HG02571 (cell line): ENCODE measurements around the gene GRIK2.
A peak's percentile ranks its signal among the peaks of the same experiment; 100 is the strongest.

ENCODE experiments used
- ATAC-seq: cut with Tn5 transposase; IDR thresholded peaks from one replicate; pipeline ENCODE4 v1.9.1; 2021; ENCODE audit warnings: mild to moderate bottlenecking, moderate library complexity; ENCODE audit not compliant: unreplicated experiment

Gene GRIK2

GRCh38 chr6:101840100-101840499 lies 446.6 kb downstream of the GRIK2 start:
- ATAC-seq = no peak

GRCh38 chr6:101845172-101845571 lies 451.7 kb downstream of the GRIK2 start:
- ATAC-seq = peak; percentile 66

GRCh38 chr6:101845621-101846020 lies 452.1 kb downstream of the GRIK2 start:
- ATAC-seq = peak; percentile 76

GRCh38 chr6:101847690-101848089 lies 454.2 kb downstream of the GRIK2 start:
- no peak for ATAC-seq

- no peak for ATAC-seq
Measured at GRCh38 chr6:101851911-101852310, 458.4 kb downstream of the GRIK2 start.

- ATAC-seq = no peak
Measured at GRCh38 chr6:101853231-101854085, 459.9 kb downstream of the GRIK2 start.

GRCh38 chr6:101876431-101876830 lies 482.9 kb downstream of the GRIK2 start:
- no peak for ATAC-seq

GRCh38 chr6:101878554-101879276 lies 485.2 kb downstream of the GRIK2 start:
- ATAC-seq = no peak

GRCh38 chr6:101879782-101880181 lies 486.3 kb downstream of the GRIK2 start:
- no peak for ATAC-seq

GRCh38 chr6:101883505-101883904 lies 490.0 kb downstream of the GRIK2 start:
- ATAC-seq = no peak

- no peak for ATAC-seq
Measured at GRCh38 chr6:101887532-101887931, 494.0 kb downstream of the GRIK2 start.

- no peak for ATAC-seq
Measured at GRCh38 chr6:101907356-101908217, 514.1 kb downstream of the GRIK2 start.

GRCh38 chr6:101909366-101909765 lies 515.9 kb downstream of the GRIK2 start:
- ATAC-seq = no peak

GRCh38 chr6:101912311-101912710 lies 518.8 kb downstream of the GRIK2 start:
- no peak for ATAC-seq

- no peak for ATAC-seq
Measured at GRCh38 chr6:101918471-101918870, 525.0 kb downstream of the GRIK2 start.

- ATAC-seq = no peak
Measured at GRCh38 chr6:101921829-101922450, 528.4 kb downstream of the GRIK2 start.

GRCh38 chr6:101926149-101926925 lies 532.8 kb downstream of the GRIK2 start:
- ATAC-seq = no peak

GRCh38 chr6:101931766-101932165 lies 538.3 kb downstream of the GRIK2 start:
- no peak for ATAC-seq

GRCh38 chr6:101932704-101933103 lies 539.2 kb downstream of the GRIK2 start:
- ATAC-seq = no peak

GRCh38 chr6:101935732-101936131 lies 542.2 kb downstream of the GRIK2 start:
- ATAC-seq = no peak
